PC-9 (cell line): ENCODE results near the gene CLDN6. TPM values are rescaled to one million over a fixed set of nuclear protein-coding genes. Genes with fewer than 3 reads are reported as not detected.
A peak's percentile ranks its signal among the peaks of the same experiment; 100 is the strongest.

ENCODE experiments used
- BruUV-seq: library from RNA; stranded (reverse); fragments of 400-500 nt; replicated peaks from 2 replicates; lab custom pipeline; 2021; lab: Mats Ljungman, UMichigan
- CTCF ChIA-PET: fragments of 300-600 bp; sonication (Branson Sonifier 250); formaldehyde crosslinking; loops from one replicate; lab custom pipeline; 2022; ENCODE audit warnings: antibody characterized with exemption; lab: Charles Lee
- POLR2A ChIA-PET: fragments of 300-600 bp; sonication (Branson Sonifier 250); formaldehyde crosslinking; loops from one replicate; lab custom pipeline; 2022; ENCODE audit warnings: antibody characterized with exemption; ENCODE audit not compliant: unreplicated experiment; lab: Charles Lee
- DNase-seq, 2 experiments: peaks; one replicate each; pipeline versions ENCODE4 v3.0.0 to v3.0.0-alpha.2; 2015 to 2022; ENCODE audit warnings: mixed read lengths in 1 of 2
- H2AFZ ChIP-seq: fragments of 200-600 bp; sonication (generic); 2 replicates; pipeline ENCODE4 v1.8.1; 2017; ENCODE audit warnings: antibody characterized with exemption
- H3F3A ChIP-seq: fragments of 200-600 bp; sonication (generic); 2 replicates; pipeline ENCODE4 v1.8.1; 2017; ENCODE audit warnings: antibody characterized with exemption, mild to moderate bottlenecking, low read depth; ENCODE audit not compliant: insufficient read depth
- H3K27ac ChIP-seq: fragments of 200-600 bp; sonication (generic); 2 replicates; pipeline ENCODE4 v1.6.1; 2016; ENCODE audit warnings: mixed run types
- H3K27me3 ChIP-seq: fragments of 200-600 bp; sonication (generic); 2 replicates; pipeline ENCODE4 v1.6.1; 2016; ENCODE audit warnings: low read depth, mixed run types; ENCODE audit not compliant: insufficient read depth
- H3K36me3 ChIP-seq: fragments of 200-600 bp; sonication (generic); 2 replicates; pipeline ENCODE4 v1.6.1; 2016; ENCODE audit warnings: low read depth, mixed run types
- H3K4me1 ChIP-seq: fragments of 200-600 bp; sonication (generic); replicated peaks from 2 replicates; pipeline ENCODE4 v1.6.1; 2016; ENCODE audit warnings: mixed run types; ENCODE audit not compliant: insufficient read depth
- H3K4me2 ChIP-seq: fragments of 200-600 bp; sonication (generic); 2 replicates; pipeline ENCODE4 v1.6.1; 2017; ENCODE audit warnings: mixed run types
- H3K4me3 ChIP-seq: fragments of 200-600 bp; sonication (generic); 2 replicates; pipeline ENCODE4 v1.6.1; 2016; ENCODE audit warnings: mixed run types
- H3K79me2 ChIP-seq: fragments of 200-600 bp; sonication (generic); 2 replicates; pipeline ENCODE4 v1.6.1; 2017; ENCODE audit warnings: low read depth, mixed run types
- H3K9me2 ChIP-seq: fragments of 200-600 bp; sonication (generic); 2 replicates; pipeline ENCODE4 v1.8.1; 2017; ENCODE audit warnings: mild to moderate bottlenecking; ENCODE audit not compliant: insufficient read depth
- H3K9me3 ChIP-seq: fragments of 200-600 bp; sonication (generic); 2 replicates; pipeline ENCODE4 v1.8.1; 2016; ENCODE audit warnings: low read depth; ENCODE audit not compliant: insufficient read depth
- H4K20me1 ChIP-seq: fragments of 200-600 bp; sonication (generic); 2 replicates; pipeline ENCODE4 v1.8.1; 2017; ENCODE audit not compliant: insufficient read depth
- CTCF ChIP-seq: fragments of 200-600 bp; sonication (generic); conservative IDR thresholded peaks from 2 replicates; pipeline ENCODE4 v1.6.1; 2017; ENCODE audit warnings: mixed run types, antibody characterized with exemption, mild to moderate bottlenecking, moderate library complexity
- EZH2 ChIP-seq: fragments of 200-600 bp; sonication (generic); IDR thresholded peaks from 2 replicates; pipeline ENCODE4 v1.8.0; 2017; ENCODE audit warnings: antibody characterized with exemption, low read depth
- intact Hi-C: fragments of 100-400 bp; cut with micrococcal nuclease; formaldehyde crosslinking; loops from one replicate; pipeline ENCODE4 v1.10.0; 2022; ENCODE audit not compliant: unreplicated experiment
- total RNA-seq: library from RNA; stranded (reverse); gene quantifications from 2 replicates; pipeline ENCODE4 v1.2.3, GENCODE V29; 2021

The CLDN6 gene
- total RNA-seq, 1 experiment from 2014 or later, result 0.26 TPM

DNA sequence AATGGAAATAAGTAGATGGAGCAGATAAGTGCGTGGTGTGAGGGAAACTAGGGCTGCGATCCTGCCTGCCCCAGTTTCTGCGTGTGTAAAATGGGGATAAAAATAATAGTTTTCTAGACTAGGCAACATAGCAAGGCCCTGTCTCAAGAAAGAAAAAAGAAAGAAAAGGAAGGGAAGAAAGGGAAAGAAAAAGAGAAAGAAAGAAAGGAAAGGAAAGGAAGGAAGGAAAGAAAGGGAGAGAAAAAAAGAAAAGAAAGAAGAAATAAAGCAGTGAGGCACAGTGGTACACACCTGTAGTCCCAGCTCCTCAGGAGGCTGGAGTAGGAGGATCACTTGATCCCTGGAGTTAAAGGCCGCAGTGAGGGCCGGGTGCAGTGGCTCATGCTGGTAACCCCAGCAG lies 35.6 kb downstream of the CLDN6 start:
- TF ChIP-seq EZH2, result no peak
- no peak for TF ChIP-seq CTCF
- Histone ChIP-seq H4K20me1 (no peaks in the 10 kb centered on the region), H3K4me3 (no peak overlapping the region), H3K36me3 (no peaks in the 10 kb centered on the region), H2AFZ (no peak overlapping the region), H3K4me2 (no peak overlapping the region), H3K4me1 (peaks cover 22% of the 10 kb centered on the region), H3K27ac (no peak overlapping the region), H3F3A (peaks cover 32% of the 10 kb centered on the region; the same call in 1 of the 2 replicates), H3K27me3 (no peaks in the 10 kb centered on the region), H3K79me2 (peaks cover 10% of the 10 kb centered on the region), H3K9me3 (no peaks in the 10 kb centered on the region), H3K9me2 (no peaks in the 10 kb centered on the region)
- ChIA-PET POLR2A (interaction anchor here (0.5 kb wide), 1 partner anchor 50 kb away, joined by 3 read pairs; no protein-coding TSS in a partner anchor), CTCF (no interaction called here)
- intact Hi-C loops, result loop anchor here (2.0 kb wide), 1 partner anchor 18 kb away; the partner anchor contains the start of gene KREMEN2
- no TSS peak for BruUV-seq
- DNase-seq, result no peak

GRCh38 chr16:2981899-2982250 lies 36.1 kb downstream of the CLDN6 start:
- Histone ChIP-seq H3K4me1 (peaks cover 22% of the 10 kb centered on the region), H3K9me2 (no peaks in the 10 kb centered on the region), H3K9me3 (no peaks in the 10 kb centered on the region), H3K79me2 (peaks cover 10% of the 10 kb centered on the region), H3F3A (peaks cover 32% of the 10 kb centered on the region; the same call in 1 of the 2 replicates), H3K27ac (no peak overlapping the region), H3K36me3 (no peaks in the 10 kb centered on the region), H3K4me2 (no peak overlapping the region), H3K4me3 (no peak overlapping the region), H4K20me1 (no peaks in the 10 kb centered on the region; the same call in 1 of the 2 replicates), H3K27me3 (no peaks in the 10 kb centered on the region), H2AFZ (no peak overlapping the region)
- intact Hi-C loops, result loop anchor here (2.0 kb wide), 2 partner anchors 17 to 41 kb away; partner anchors contain the start of genes HCFC1R1 and KREMEN2
- no TSS peak for BruUV-seq
- ChIA-PET CTCF (interaction anchor here (0.6 kb wide), 1 partner anchor 12 kb away, joined by 9 read pairs; no protein-coding TSS in a partner anchor), POLR2A (interaction anchor here (0.5 to 0.8 kb wide), 4 partner anchors 14 to 66 kb away, joined by 3 to 4 read pairs (median 3); no protein-coding TSS in a partner anchor)
- TF ChIP-seq EZH2 (no peak), CTCF (no peak)
- no peak for DNase-seq

- H3F3A ChIP-seq, result peaks cover 31% of the 10 kb centered on the region; the same call in 1 of the 2 replicates
- no peaks in the 10 kb centered on the region for H3K9me3 ChIP-seq
- peaks cover 10% of the 10 kb centered on the region for H3K79me2 ChIP-seq
- no peak overlapping the region for H3K27ac ChIP-seq
- no peaks in the 10 kb centered on the region for H3K27me3 ChIP-seq
- intact Hi-C loops, result loop anchor here (2.0 kb wide), 1 partner anchor 41 kb away; the partner anchor contains the start of gene HCFC1R1
- H4K20me1 ChIP-seq, result no peaks in the 10 kb centered on the region; the same call in 1 of the 2 replicates
- peak overlapping the region; percentile 80; the same call in 1 of the 2 replicates for H3K4me3 ChIP-seq
- CTCF ChIA-PET, result interaction anchor here (0.6 kb wide), 2 partner anchors 13 to 44 kb away, joined by 9 read pairs; no protein-coding TSS in a partner anchor
- H3K4me2 ChIP-seq, result peak overlapping the region; percentile 86
- BruUV-seq, result no TSS peak
- H3K9me2 ChIP-seq, result no peaks in the 10 kb centered on the region
- POLR2A ChIA-PET, result interaction anchor here (0.6 to 1.0 kb wide), 5 partner anchors 9 to 101 kb away, joined by 3 to 7 read pairs (median 3); no protein-coding TSS in a partner anchor
- no peaks in the 10 kb centered on the region for H3K36me3 ChIP-seq
- no peak for DNase-seq
- peaks cover 22% of the 10 kb centered on the region for H3K4me1 ChIP-seq
- H2AFZ ChIP-seq, result no peak overlapping the region
- TF ChIP-seq EZH2, result no peak
- TF ChIP-seq CTCF, result no peak
Observed at GRCh38 chr16:2981177-2981898, 36.6 kb downstream of the CLDN6 start.
